NCI-H524 (cell line): ENCODE results near the gene KIF1B.

ENCODE experiments used
- DNase-seq, 2 experiments: peaks; one replicate each; lab custom pipeline; 2025; lab: John Stamatoyannopoulos, UW

The KIF1B gene

GRCh38 chr1:10209905-10210810, at the start of gene KIF1B:
TSS of gene KIF1B (plus strand) at chr1:10210570. CDS start at chr1:10232329, 21,759 bp downstream.
- peak; percentile 86 to 95 for DNase-seq

GRCh38 chr1:10160907-10161490, 49.4 kb upstream of the KIF1B start:
- DNase-seq, result peak; percentile 13 to 65

GRCh38 chr1:10161541-10162290, 48.7 kb upstream of the KIF1B start:
- DNase-seq, result no peak

GRCh38 chr1:10168912-10169514, 41.4 kb upstream of the KIF1B start:
- DNase-seq, result no peak

- DNase-seq, result no peak
Measured at GRCh38 chr1:10170239-10170574, 40.2 kb upstream of the KIF1B start.

- DNase-seq, result no peak
Measured at GRCh38 chr1:10171105-10171767, 39.1 kb upstream of the KIF1B start.

- DNase-seq, result no peak
Measured at GRCh38 chr1:10171995-10172669, 38.2 kb upstream of the KIF1B start.

GRCh38 chr1:10173582-10173981, 36.8 kb upstream of the KIF1B start:
- no peak for DNase-seq

- DNase-seq, result no peak
Measured at GRCh38 chr1:10177876-10178275, 32.5 kb upstream of the KIF1B start.

- no peak for DNase-seq
Measured at GRCh38 chr1:10178597-10179405, 31.6 kb upstream of the KIF1B start.

- DNase-seq, result no peak
Measured at GRCh38 chr1:10179406-10180091, 30.8 kb upstream of the KIF1B start.

- no peak for DNase-seq
Measured at GRCh38 chr1:10181154-10181553, 29.2 kb upstream of the KIF1B start.

GRCh38 chr1:10185759-10186158, 24.6 kb upstream of the KIF1B start:
- no peak for DNase-seq

- no peak for DNase-seq
Measured at GRCh38 chr1:10186331-10187025, 23.9 kb upstream of the KIF1B start.

GRCh38 chr1:10187026-10187334, 23.4 kb upstream of the KIF1B start:
- no peak for DNase-seq

GRCh38 chr1:10188133-10188650, 22.2 kb upstream of the KIF1B start:
- no peak for DNase-seq

- no peak for DNase-seq
Measured at GRCh38 chr1:10189659-10190058, 20.7 kb upstream of the KIF1B start.

- DNase-seq, result peak in 1 of 2 experiments; percentile 21
Measured at GRCh38 chr1:10192263-10192662, 18.1 kb upstream of the KIF1B start.

- DNase-seq, result peak; percentile 97 to 99
Measured at GRCh38 chr1:10193288-10193687, 17.1 kb upstream of the KIF1B start.
